Panc1 (cell line): Measurements from ENCODE around the gene AP5B1. TPM values are rescaled to one million over a fixed set of nuclear protein-coding genes. Genes with fewer than 3 reads are reported as not detected.

Experiments used
- ATAC-seq: fragments of 200-7000 bp; cut with Tn5 transposase; 2 replicates; pipeline ENCODE4 v1.9.1; 2020; ENCODE audit warnings: mild to moderate bottlenecking, moderate library complexity
- BruUV-seq: library from RNA; stranded (reverse); fragments of 400-500 nt; replicated peaks from 2 replicates; lab custom pipeline; 2021; lab: Mats Ljungman, UMichigan
- CTCF ChIA-PET: fragments of 300-600 bp; sonication (Branson Sonifier 250); formaldehyde crosslinking; loops from one replicate; lab custom pipeline; 2022; ENCODE audit warnings: antibody characterized with exemption; lab: Charles Lee
- POLR2A ChIA-PET: fragments of 300-600 bp; sonication (Branson Sonifier 250); formaldehyde crosslinking; loops from one replicate; lab custom pipeline; 2022; ENCODE audit warnings: antibody characterized with exemption; lab: Charles Lee
- DNase-seq: peaks from one replicate; pipeline ENCODE4 v3.0.0-alpha.2; 2010; ENCODE audit warnings: low read depth, low spot score
- H3K27ac ChIP-seq: 2 replicates; pipeline ENCODE4 v1.5.1; 2011; ENCODE audit warnings: mild to moderate bottlenecking, low read length, inconsistent platforms
- H3K27me3 ChIP-seq: fragments of 200-500 bp; sonication (Bioruptor generic); 2 replicates; pipeline ENCODE4 v1.6.0; 2014; ENCODE audit warnings: low read length, inconsistent platforms; ENCODE audit not compliant: control insufficient read depth, insufficient read depth
- H3K36me3 ChIP-seq: fragments of 200-500 bp; sonication (Bioruptor generic); 2 replicates; pipeline ENCODE4 v1.5.1; 2014; ENCODE audit warnings: inconsistent platforms, mild to moderate bottlenecking, low read length, moderate library complexity; ENCODE audit not compliant: control insufficient read depth, insufficient read depth
- H3K4me1 ChIP-seq: 2 replicates; pipeline ENCODE4 v1.5.1; 2011; ENCODE audit warnings: inconsistent platforms, mild to moderate bottlenecking, low read length, moderate library complexity; ENCODE audit not compliant: control insufficient read depth, insufficient read depth
- H3K4me3 ChIP-seq, 2 experiments: 2 replicates each; pipeline ENCODE4 v1.5.1; 2011 to 2012; ENCODE audit warnings: low read depth in 2 of 2, low read length in 2 of 2, mild to moderate bottlenecking in 2 of 2, inconsistent platforms in 1 of 2, moderate library complexity in 1 of 2
- H3K9me3 ChIP-seq: fragments of 200-500 bp; sonication (Bioruptor generic); 2 replicates; pipeline ENCODE4 v1.5.1; 2014; ENCODE audit warnings: low read depth, mild to moderate bottlenecking, inconsistent platforms, low read length, moderate library complexity; ENCODE audit not compliant: control insufficient read depth, insufficient read depth
- POLR2AphosphoS5 ChIP-seq: IDR thresholded peaks from 2 replicates; pipeline ENCODE4 v1.6.1; 2012; ENCODE audit warnings: mild to moderate bottlenecking, low read depth, low read length, moderate library complexity
- REST ChIP-seq, 2 experiments: IDR thresholded peaks; 2 replicates each; pipeline ENCODE4 v1.6.1; 2011 to 2012; ENCODE audit warnings: low read depth in 2 of 2, control low read depth in 1 of 2, low read length in 1 of 2, mild to moderate bottlenecking in 1 of 2, moderate library complexity in 1 of 2; ENCODE audit not compliant: insufficient read depth in 1 of 2
- SIN3A ChIP-seq: IDR thresholded peaks from 2 replicates; pipeline ENCODE4 v1.6.1; 2012; ENCODE audit warnings: low read depth, mild to moderate bottlenecking, low read length, moderate library complexity, borderline replicate concordance; ENCODE audit not compliant: insufficient read depth
- TCF7L2 ChIP-seq: IDR thresholded peaks from 2 replicates; pipeline ENCODE4 v1.6.1; 2011; ENCODE audit warnings: mild to moderate bottlenecking, low read depth, low read length, inconsistent platforms
- in situ Hi-C: cut with HindIII; loops from 2 replicates; pipeline ENCODE4 v1.10.0; 2016; ENCODE audit warnings: low sequenced_read_pairs, low pct_unique_long_range_greater_than_20kb
- intact Hi-C: fragments of 100-400 bp; cut with micrococcal nuclease; formaldehyde crosslinking; loops from one replicate; pipeline ENCODE4 v1.10.0; 2022; ENCODE audit not compliant: unreplicated experiment
- total RNA-seq: library from RNA; stranded (reverse); gene quantifications from one replicate; pipeline ENCODE4 v1.2.1, GENCODE V29; 2021; ENCODE audit not compliant: unreplicated experiment
- TF ChIP-seq, protein P1 (sequence below): fragments of 450-650 bp; IDR thresholded peaks from 2 replicates; pipeline ENCODE4 v1.5.1; 2017; ENCODE audit warnings: mild to moderate bottlenecking

AP5B1 gene
- total RNA-seq, 1 experiment from 2014 or later: 35.0 TPM

- Histone ChIP-seq H3K4me1 (0 out of 2 replicates have a peak, but pooled peaks cover 3% of the 10 kb centered on the region), H3K9me3 (no peaks in the 10 kb centered on the region), H3K4me3 (no peak overlapping the region), H3K27ac (no peak overlapping the region), H3K27me3 (no peaks in the 10 kb centered on the region), H3K36me3 (no peaks in the 10 kb centered on the region)
- no TSS peak for BruUV-seq
- in situ Hi-C loops: no loop called here
- intact Hi-C loops: no loop called here
- POLR2A ChIA-PET: no interaction called here
- TF ChIP-seq POLR2AphosphoS5 (no peak), TCF7L2 (no peak), REST (IDR thresholded peaks at IDR 0.05; ENCODE audit: insufficient read depth in 1 of 2, low read depth in 2 of 2, low read length in 1 of 2) (no peak), SIN3A (no peak)
- TF ChIP-seq, protein P1, sequence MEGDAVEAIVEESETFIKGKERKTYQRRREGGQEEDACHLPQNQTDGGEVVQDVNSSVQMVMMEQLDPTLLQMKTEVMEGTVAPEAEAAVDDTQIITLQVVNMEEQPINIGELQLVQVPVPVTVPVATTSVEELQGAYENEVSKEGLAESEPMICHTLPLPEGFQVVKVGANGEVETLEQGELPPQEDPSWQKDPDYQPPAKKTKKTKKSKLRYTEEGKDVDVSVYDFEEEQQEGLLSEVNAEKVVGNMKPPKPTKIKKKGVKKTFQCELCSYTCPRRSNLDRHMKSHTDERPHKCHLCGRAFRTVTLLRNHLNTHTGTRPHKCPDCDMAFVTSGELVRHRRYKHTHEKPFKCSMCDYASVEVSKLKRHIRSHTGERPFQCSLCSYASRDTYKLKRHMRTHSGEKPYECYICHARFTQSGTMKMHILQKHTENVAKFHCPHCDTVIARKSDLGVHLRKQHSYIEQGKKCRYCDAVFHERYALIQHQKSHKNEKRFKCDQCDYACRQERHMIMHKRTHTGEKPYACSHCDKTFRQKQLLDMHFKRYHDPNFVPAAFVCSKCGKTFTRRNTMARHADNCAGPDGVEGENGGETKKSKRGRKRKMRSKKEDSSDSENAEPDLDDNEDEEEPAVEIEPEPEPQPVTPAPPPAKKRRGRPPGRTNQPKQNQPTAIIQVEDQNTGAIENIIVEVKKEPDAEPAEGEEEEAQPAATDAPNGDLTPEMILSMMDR: no peak
- DNase-seq (no peak), ATAC-seq (no peak)
- CTCF ChIA-PET: no interaction called here
Observed at GRCh38 chr11:65821107-65821506, 40.3 kb upstream of the AP5B1 start.

DNA sequence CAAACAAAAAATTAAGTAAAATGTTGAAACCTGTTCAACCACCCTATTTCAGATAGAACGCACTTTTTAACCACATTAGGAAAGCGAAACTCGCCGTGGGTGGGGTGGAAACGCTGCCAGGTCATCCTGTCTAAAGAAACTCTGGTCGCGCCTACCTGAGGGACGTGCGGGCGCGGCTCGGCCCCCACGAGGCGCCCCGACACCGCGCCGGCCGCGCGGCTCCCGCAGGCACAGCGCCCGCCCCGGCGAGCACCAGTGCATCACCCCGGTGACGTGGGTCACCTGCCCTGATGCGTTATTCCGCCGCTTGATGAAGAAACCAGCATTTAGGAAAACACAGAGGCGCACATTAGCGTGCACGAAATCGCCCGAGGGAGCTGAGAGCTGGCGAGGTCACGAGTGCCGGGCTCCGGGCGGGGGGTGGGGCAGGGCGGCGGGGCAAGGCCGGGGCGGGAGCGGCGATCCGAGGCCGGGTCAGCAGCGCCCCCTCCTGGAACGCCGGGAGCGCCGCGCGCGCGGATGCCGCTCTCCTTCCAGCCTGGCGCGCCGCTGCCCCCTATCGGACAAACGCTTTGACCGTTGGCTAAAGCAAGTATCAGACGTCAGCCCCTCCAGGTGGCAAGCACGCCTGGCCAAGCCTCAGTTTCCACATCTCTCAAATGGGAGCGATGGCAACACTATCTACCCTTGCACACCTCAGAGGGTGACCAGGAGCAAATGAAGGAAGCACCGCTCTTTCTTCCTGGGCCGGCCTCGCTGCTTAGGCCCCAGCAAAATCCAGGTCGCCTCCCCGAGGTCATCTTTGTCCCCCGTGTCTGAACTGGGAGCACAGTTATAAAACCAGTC lies 37.3 kb upstream of the AP5B1 start:
- in situ Hi-C loops (no loop called here), intact Hi-C loops (loop anchor here (5.0 kb wide), 2 partner anchors 36 to 106 kb away; partner anchors contain the start of genes AP5B1 and KAT5)
- Histone ChIP-seq H3K4me1 (0 out of 2 replicates have a peak, but pooled peaks cover 3% of the 10 kb centered on the region), H3K9me3 (no peaks in the 10 kb centered on the region), H3K27ac (peak overlapping the region; percentile 80), H3K27me3 (no peaks in the 10 kb centered on the region), H3K4me3 (peak overlapping the region; percentile 64 to 77), H3K36me3 (no peaks in the 10 kb centered on the region)
- TF ChIP-seq, protein P1: peak; percentile 100
- TF ChIP-seq TCF7L2 (no peak), SIN3A (peak; percentile 90), REST (IDR thresholded peaks at IDR 0.05; ENCODE audit: insufficient read depth in 1 of 2, low read depth in 2 of 2, low read length in 1 of 2) (no peak), POLR2AphosphoS5 (no peak)
- peak; percentile 42 for DNase-seq
- ChIA-PET CTCF (interaction anchor here (0.6 to 2.3 kb wide), 9 partner anchors 14 to 180 kb away, joined by 3 to 24 read pairs (median 4); partner anchors contain the start of genes AP5B1, KAT5, MUS81 and SIPA1), POLR2A (no interaction called here)
- peak; percentile 96 for ATAC-seq
- BruUV-seq: no TSS peak
